HG02973 (cell line): Measurements from ENCODE around the gene TATDN3.
"Not testable (repeated sequence)": the region's sequence is repeated elsewhere in the genome, so short reads cannot be mapped to it uniquely, and the experiment has no call there.

Experiments used
- ATAC-seq: cut with Tn5 transposase; IDR thresholded peaks from one replicate; pipeline ENCODE4 v1.9.1; 2021; ENCODE audit warnings: moderate library complexity; ENCODE audit not compliant: unreplicated experiment

The TATDN3 gene

DNA sequence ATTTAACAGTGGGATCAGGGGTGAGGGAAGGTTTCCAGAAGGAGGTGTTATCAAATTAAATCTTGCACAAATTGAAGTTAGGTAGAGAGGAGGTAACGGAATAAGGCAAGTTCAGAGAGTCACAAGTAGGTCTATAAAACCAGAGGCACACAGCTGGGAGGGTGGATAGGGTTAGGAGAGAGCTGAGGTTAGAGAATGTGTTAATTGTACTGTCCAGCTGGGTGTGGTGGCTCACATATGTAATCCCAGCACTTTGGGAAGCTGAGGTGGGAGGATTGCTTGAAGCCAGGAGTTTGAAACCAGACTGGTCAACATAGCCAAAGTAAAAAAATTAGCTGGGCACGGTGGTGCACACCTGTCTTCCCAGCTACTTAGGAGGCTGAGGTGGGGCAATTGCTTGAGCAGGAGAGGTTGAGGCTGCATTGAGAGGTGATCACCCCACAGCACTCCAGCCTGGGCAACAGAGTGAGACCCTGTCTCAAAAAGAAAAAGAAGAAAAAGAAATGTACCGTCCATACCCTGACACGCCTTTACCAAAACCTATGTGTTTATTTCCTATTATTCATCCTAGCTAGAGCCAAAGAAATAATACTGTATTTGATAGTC, 35.6 kb downstream of the TATDN3 start:
- no peak for ATAC-seq

DNA sequence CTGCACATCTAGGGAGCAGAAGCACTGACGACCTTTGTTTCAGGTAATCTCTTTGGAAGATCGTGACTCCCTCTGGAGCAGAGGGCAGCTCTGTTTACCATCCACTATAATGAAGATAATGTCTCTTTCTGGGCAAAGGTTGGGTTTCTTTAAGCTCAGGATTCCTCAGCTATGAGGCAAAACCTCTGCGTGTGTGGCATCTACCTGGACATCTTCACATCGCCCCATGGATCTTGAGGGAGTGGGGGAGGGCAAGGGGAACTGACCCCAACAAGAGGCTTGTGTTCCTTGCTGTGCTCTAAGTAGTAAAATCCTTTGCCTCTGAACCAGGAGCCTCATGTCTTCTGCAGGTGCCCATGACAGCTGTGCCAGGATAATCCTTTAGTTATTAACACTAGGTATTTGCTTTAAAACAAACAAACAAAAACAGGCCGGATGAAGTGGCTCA, 36.2 kb downstream of the TATDN3 start:
- ATAC-seq: no peak

DNA sequence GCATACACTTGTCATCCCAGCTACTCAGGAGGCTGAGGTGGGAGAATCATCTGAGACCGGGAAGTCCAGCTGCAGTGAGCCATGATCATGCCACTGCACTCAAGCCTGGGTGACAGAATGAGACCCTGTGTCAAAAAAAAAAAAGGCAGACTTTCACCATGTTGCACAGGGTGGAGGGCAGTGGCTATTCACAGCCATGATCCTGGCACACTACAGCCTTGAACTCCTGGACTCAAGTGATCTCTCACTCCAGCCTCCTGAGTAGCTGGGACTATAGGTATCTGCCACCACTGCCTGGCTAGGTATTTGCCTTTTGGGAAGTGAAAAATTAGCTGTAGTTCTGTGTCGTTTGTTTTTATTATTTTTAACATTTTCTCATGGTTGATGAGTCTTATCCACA, 36.7 kb downstream of the TATDN3 start:
- ATAC-seq: no peak

DNA sequence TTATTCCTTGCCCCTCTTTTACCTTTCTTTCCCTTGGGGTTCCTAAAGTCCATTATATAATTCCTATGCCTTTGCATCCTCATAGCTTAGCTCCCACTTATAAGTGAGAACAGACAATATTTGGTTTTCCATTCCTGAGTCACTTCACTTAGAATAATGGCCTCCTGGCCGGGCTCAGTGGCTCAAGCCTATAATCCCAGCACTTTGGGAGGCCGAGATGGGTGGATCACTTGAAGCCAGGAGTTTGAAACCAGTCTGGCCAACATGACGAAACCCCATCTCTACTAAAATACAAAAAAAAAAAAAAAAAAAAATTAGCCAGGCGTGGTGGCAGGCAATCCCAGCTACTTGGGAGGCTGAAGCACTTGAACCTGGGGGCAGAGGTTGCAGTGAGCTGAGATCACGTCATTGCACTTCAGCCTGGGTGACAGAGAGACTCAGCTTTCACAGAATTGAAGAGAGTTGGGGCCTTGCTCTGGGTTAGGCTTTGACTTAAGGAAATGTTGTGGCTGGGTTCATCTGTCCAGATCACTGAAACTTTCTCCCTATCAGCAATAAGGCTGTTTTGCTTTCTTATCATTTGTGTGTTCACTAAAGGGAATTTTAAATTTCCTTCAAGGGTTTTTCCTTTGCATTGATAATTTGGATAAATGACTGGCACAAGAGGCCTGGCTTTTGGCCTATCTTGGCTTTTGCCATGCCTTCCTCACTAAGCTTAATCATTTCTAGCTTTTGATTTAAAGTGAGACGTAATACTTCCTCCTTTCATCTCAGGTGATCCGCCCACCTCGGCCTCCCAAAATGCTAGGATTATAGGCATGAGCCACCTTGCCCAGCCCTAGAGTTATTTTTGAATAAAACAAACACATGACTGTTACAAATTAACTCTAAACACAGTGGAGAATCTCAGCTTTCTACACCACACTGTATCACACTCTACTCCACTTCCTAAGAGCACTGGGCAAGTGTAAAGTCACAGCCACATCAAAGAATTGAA, 41.8 kb downstream of the TATDN3 start:
- peak; percentile 77 for ATAC-seq

DNA sequence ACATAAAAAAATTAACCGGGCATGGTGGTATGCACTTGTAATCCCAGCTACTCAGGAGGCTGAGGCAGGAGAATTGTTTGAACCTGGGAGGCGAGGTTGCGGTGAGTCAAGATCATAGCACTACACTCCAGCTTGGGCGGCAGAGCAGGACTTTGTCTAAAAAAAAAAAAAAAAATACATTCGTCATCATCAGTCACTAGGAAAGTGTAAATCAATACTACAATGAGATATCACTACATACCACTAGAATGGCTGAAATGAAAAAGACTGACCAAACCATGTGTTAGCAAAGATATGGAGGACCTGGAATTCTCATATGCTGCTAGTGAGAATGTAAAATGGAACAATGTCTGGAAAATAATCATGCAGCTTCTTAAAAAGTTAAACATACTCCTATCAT, 46.5 kb downstream of the TATDN3 start:
- no peak for ATAC-seq

DNA sequence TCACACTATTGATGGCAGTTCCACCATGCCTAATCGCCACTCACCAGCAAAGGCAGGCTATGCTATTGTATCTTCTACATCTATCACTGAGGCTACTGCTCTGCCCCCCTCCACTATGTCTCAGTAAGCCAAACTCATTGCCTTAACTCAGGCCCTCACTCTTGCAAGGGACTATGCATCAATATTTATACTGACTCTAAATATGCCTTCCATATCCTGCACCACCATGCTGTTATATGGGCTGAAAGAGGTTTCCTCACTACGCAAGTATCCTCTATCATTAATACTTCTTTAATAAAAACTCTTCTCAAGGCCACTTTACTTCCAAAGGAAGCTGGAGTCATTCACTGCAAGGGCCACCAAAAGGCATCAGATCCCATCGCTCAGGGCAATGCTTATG, 52.8 kb downstream of the TATDN3 start:
- not testable (repeated sequence) for ATAC-seq

DNA sequence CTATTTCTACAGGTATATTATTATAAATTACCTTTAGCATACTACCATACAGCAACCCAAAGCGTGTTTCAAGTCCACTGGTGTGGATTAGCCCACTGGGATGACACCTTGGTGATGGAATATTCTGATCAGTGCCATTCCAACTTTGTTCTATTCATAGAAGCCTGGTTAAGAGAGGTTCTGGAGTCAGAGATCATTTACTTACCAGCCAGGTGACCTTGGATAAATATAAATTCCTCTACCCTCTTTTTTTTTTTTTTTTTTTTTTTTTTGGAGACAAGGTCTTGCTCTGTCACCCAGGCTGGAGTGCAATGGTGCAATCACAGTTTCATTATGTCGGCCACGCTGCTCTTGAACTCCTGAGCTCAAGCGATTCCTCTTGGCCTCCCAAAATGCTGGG, 55.9 kb downstream of the TATDN3 start, which contains the start of gene SPATA45:
SPATA45 (minus strand) TSS at position 101 of the 400 bp plus-strand sequence. CDS start 11,500 bp downstream, outside the sequence.
- no peak for ATAC-seq

DNA sequence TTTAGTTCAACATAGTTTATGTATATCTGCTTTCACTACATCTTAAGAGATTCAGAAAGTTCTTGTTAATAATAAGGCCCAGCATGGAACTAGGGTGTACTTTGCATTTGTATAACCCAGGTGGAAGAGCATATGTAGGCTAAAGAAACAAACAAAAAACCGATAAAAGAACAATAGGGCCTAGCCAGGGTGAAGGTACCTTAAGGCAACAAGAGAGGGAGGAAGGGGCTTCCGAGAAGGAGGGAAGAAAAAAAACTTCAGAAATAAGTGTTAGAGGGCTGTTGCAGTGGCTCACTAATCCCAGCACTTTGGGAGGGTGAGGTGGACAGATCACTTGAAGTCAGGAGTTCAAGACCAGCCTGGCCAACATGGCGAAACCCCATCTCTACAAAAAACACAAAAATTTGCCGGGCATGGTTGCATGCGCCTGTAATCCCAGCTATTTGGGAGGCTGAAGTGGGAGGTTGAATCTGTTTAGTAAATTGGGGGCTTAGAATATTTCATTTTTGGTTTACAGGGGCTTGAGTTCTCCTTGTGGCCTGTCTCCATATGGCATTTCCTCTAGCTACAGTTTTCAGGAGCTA, 60.5 kb downstream of the TATDN3 start:
- ATAC-seq: no peak

DNA sequence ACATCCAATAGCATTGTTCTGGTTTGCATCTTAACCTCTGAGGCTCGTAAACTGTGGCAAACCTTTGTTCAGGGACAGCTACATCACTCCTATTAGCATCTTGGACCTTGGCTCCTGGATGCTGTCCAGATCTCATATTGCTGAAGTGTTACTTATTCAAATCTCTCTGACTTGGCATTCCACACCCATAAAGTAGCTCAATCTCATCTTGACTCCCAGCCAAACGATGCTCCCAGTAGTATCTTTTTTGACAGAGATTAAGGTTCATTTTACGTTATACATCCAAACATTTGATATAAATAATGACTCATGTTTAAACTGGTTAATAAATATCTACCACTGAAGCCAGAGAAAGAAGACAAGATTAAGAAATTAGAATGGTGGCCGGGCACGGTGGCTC, 62.0 kb downstream of the TATDN3 start:
- ATAC-seq: no peak

DNA sequence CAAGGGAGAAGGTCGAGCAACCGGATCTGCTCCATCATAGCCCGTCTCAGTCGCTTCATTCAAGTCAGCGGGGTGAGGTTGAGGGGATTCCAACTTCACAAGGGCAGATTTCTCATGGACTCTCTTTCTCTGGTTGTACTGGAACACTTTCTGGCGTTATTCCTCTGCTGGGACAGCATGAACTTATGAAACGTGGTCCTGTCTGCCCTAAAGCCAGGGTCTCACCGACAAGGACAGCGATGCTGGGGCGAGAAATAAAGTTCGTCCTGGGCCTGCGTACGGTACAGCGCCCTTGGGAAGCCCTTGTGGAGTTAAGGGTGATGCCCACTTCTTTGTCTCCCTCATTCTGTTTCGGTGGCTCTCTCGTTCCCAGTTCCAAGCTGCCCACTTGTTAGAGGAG, 65.1 kb downstream of the TATDN3 start:
- no peak for ATAC-seq

DNA sequence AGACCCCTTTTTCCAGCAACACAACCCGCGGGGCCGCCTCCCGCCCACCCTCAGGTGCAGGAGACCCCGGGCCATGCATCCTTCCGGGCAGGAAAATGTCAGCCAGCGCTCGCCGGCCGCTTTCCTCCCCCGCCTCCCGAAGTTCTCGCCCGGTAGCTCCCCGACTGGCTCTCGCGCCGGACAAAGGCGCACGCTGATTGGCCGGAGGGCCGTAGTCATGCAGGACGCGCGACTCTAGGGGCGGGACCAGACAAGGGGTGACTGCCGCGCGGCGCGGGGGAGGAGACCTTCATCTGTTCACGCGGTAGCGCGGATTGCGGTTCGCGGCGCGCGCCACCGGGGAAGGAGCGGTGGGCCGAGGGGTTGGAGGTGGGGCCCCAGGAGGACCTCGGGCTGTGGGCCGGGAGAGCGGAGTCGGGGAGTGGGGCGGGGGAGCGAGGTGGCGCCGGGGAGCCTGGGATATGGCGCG, 66.3 kb downstream of the TATDN3 start, which contains the start of gene FLVCR1:
FLVCR1 (plus strand) TSS at position 284 of the 469 bp plus-strand sequence; CDS start at position 462, 178 bp downstream.
- ATAC-seq: peak; percentile 96

DNA sequence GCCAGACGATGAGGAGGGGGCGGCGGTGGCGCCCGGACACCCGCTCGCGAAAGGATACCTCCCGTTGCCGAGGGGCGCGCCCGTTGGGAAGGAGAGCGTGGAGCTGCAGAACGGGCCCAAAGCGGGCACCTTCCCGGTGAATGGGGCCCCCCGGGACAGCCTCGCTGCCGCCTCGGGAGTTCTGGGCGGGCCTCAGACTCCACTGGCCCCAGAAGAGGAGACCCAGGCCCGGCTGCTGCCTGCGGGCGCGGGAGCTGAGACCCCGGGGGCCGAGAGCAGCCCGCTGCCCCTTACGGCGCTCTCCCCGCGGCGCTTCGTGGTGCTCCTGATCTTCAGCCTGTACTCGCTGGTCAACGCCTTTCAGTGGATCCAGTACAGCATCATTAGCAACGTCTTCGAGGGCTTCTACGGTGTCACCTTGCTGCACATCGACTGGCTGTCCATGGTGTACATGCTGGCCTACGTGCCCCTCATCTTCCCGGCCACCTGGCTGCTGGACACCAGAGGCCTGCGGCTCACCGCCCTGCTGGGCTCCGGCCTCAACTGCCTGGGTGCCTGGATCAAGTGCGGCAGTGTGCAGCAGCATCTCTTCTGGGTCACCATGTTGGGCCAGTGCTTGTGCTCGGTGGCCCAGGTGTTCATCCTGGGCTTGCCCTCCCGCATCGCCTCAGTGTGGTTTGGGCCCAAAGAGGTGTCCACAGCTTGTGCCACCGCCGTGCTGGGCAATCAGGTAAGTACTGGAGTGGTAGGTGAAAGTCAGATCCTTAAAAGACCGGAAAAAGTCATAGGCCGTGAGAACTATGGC, 67.0 kb downstream of the TATDN3 start:
- ATAC-seq: peak; percentile 12

DNA sequence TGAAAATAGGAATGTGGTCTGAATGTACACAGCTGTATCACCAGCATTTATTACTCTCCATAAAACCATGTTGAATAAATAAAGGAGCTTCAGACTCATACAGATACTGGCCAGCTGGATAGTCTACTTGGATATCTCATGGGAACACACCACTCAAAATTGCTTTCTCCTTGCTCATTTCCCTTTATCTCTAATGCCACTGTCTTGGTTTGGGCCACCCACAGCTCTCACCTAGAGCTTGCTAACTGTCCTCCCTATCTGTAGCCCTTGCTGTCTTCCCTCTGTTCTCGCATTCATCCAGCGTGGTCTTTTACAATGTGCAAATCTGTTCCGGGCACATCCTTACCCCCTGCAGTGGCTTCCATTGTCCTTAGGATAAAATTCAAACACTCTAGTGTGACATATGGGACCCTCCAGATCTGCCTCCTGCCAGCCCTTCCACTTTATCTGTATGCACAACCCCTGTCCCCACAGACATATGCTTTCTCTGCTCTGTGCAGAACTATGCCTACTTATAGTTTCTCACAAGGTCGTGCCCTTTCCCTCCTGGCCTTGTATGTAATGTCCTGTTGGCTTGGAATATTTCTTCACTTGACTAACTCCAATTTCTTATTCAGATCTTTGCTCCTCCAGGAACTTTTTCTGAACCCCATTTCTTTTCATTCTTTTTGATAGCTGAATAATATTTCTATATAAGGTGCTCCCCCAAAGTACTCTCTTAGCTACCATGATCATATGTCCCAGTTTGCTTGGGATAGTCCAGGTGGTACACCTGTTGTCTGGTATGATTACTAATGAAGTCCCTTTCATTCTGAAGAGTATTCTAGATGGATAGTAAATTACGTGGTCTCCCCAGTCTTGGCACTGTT, 69.3 kb downstream of the TATDN3 start:
- no peak for ATAC-seq

DNA sequence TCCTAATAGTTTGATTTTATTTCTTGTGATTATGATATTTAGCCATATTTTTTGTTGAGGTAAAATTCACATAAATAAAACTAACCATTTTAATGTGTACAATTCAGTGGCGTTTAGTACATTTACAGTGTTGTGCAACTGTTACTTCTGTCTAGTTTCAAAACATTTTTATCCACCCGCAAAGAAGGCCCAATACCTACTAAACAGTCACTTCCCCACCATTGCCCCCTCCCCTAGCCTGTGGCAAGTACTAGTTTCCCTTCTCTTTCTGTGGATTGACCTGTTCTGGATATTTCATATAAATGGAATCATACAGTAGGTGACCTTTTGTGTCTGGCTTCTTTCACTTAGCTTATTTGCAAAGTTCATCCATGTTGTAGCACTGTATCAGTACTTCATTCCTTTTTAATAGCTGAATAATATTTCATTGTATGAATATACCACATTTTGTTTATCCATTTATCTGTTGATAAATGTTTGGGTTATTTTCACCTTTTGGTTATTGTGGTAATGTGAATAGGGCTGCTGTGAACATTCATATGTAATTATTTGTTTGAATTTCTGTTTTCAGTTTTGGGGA, 70.5 kb downstream of the TATDN3 start:
- no peak for ATAC-seq

DNA sequence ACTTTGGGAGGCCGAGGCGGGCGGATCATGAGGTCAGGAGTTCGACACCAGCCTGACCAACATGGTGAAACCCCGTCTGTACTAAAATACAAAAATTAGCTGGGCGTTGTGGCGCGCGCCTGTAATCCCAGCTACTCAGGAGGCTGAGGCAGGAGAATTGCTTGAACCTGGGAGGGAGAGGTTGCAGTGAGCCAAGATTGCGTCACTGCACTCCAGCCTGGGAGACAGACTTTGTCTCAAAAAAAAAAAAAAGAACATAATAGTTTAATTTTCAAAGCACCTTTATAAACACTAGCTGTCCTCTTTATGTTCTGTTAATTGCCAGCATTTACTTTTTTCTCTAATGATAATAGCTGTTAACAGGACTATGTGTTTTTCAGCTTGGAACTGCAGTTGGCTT, 71.7 kb downstream of the TATDN3 start:
- ATAC-seq: not testable (repeated sequence)

DNA sequence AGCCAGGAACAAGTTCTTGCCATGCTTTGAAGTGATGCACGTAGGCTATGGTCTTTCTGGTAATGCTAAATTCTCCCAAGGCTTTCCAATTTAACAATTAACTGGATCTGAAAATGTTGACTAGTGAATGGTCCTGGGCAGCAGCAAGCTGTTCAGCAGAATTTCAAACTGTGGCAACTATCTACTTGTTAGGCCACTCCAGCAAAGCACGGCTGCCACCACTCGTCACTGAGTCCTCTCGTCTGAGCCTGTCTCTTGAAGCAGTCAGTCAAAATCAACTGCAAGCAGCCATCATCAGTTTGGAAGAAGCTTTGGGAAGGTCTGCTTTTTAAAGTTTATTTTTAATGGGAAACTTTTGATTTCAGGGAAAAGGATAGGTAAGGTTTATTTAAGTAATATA, 72.5 kb downstream of the TATDN3 start:
- no peak for ATAC-seq
